Measurements from ENCODE around the gene THUMPD1.
"Not testable (repeated sequence)": the region's sequence is repeated elsewhere in the genome, so short reads cannot be mapped to it uniquely, and the experiment has no call there.

Gene THUMPD1

DNA sequence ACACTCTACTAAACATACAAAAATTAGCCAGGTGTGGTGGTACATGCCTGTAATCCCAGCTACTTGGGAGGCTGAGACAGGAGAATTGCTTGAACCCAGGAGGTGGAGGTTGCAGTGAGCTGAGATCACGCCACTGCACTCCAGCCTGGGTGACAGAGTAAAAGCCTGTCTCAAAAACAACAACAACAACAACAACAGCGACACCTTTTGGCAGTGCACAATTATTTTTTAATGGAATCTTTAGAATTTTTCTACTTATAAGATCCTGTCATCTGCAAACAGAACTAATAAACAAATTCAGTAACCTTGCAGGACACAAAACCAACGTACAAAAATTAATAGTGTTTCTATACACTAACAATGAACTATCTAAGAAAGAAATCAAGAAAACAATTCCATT is 33.5 kb downstream of the THUMPD1 start:
- not testable (repeated sequence) for H3K9me3 ChIP-seq (ENCODE audit: insufficient read depth, low read length); H3K4me2 ChIP-seq (ENCODE audit: low read depth, low read length, poor library complexity, severe bottlenecking); H3K9me2 ChIP-seq (replicated peaks; ENCODE audit: insufficient read depth, low read length); H3F3A ChIP-seq (ENCODE audit: insufficient read depth); H3K27ac ChIP-seq (ENCODE audit: low read depth, low read length); H3K36me3 ChIP-seq (ENCODE audit: low read length); H3K4me3 ChIP-seq (ENCODE audit: insufficient read depth, low read length, poor library complexity, severe bottlenecking); H3K27me3 ChIP-seq (ENCODE audit: low read length); H3K9ac ChIP-seq (ENCODE audit: low read length); H4K20me1 ChIP-seq (ENCODE audit: low read depth, low read length); H2AFZ ChIP-seq (ENCODE audit: low read depth, low read length, severe bottlenecking); H3K79me2 ChIP-seq (ENCODE audit: insufficient read depth, low read length)
- peak; percentile 32 for TF ChIP-seq CTCF (IDR thresholded peaks at IDR 0.05; ENCODE audit: insufficient read depth, low read length, poor library complexity, severe bottlenecking)

DNA sequence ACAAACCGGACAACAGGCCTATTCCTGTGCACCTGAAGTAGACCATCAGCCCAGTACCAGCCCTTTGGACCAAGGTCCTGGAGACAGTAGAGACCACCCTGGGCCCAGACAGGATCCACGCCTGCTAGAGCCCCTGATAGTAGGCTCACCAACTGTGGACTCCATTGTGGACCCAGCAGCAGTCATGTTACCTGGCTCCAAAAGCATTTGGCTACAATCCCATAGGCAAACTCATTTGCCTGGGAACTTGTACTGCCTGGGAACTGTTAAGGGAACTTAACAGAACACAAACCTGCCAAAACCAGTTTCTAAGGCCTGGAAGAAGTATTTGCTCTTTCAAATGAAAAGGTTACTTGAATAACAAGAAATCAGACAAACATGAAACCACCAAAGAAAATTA is 34.2 kb downstream of the THUMPD1 start:
- Histone ChIP-seq H3K79me2 (ENCODE audit: insufficient read depth, low read length) (no peaks in the 10 kb centered on the region), H3K4me2 (ENCODE audit: low read depth, low read length, poor library complexity, severe bottlenecking) (no peak overlapping the region), H3K27me3 (ENCODE audit: low read length) (no peaks in the 10 kb centered on the region), H4K20me1 (ENCODE audit: low read depth, low read length) (no peaks in the 10 kb centered on the region), H3K9me2 (replicated peaks; ENCODE audit: insufficient read depth, low read length) (no peaks in the 10 kb centered on the region), H3K9ac (ENCODE audit: low read length) (no peak overlapping the region), H3K9me3 (ENCODE audit: insufficient read depth, low read length) (no peaks in the 10 kb centered on the region), H2AFZ (ENCODE audit: low read depth, low read length, severe bottlenecking) (no peak overlapping the region), H3F3A (ENCODE audit: insufficient read depth) (no peaks in the 10 kb centered on the region), H3K4me3 (ENCODE audit: insufficient read depth, low read length, poor library complexity, severe bottlenecking) (no peak overlapping the region), H3K36me3 (ENCODE audit: low read length) (no peaks in the 10 kb centered on the region), H3K27ac (ENCODE audit: low read depth, low read length) (no peak overlapping the region)
- no peak for TF ChIP-seq CTCF (IDR thresholded peaks at IDR 0.05; ENCODE audit: insufficient read depth, low read length, poor library complexity, severe bottlenecking)
- TF ChIP-seq EZH2phosphoT487 (conservative IDR thresholded peaks at IDR 0.05; ENCODE audit: low read length) = no peak

- H3K9ac ChIP-seq (ENCODE audit: low read length); H3K4me2 ChIP-seq (ENCODE audit: low read depth, low read length, poor library complexity, severe bottlenecking); H3K4me3 ChIP-seq (ENCODE audit: insufficient read depth, low read length, poor library complexity, severe bottlenecking); H3K27me3 ChIP-seq (ENCODE audit: low read length); H3K36me3 ChIP-seq (ENCODE audit: low read length); H3K9me2 ChIP-seq (replicated peaks; ENCODE audit: insufficient read depth, low read length); H3K79me2 ChIP-seq (ENCODE audit: insufficient read depth, low read length); H4K20me1 ChIP-seq (ENCODE audit: low read depth, low read length); H3F3A ChIP-seq (ENCODE audit: insufficient read depth); H3K9me3 ChIP-seq (ENCODE audit: insufficient read depth, low read length); H2AFZ ChIP-seq (ENCODE audit: low read depth, low read length, severe bottlenecking); H3K27ac ChIP-seq (ENCODE audit: low read depth, low read length): not testable (repeated sequence)
These were observed 35.6 kb downstream of the THUMPD1 start for GRCh38 chr16:20705972-20706371.

DNA sequence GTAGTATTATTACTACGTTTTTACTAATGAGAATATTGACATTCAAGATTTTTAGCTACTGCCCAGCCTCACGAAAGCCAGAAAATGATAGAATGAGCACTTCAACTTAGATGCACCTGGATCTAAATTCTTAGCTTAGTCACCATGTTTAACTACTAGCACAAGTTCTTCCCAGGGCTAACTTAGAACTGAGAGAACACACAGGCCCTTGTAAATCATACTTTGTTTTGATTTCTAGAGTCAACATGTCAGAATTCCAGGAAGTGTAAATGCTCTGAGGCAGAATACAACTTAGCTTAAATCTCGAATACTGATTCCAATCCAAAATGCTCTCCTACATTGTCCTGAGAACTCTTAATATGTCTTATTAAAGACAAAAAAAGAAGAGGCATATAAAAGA is 37.3 kb downstream of the THUMPD1 start:
- H4K20me1 ChIP-seq (ENCODE audit: low read depth, low read length) = no peaks in the 10 kb centered on the region
- no peak overlapping the region for H3K4me2 ChIP-seq (ENCODE audit: low read depth, low read length, poor library complexity, severe bottlenecking)
- no peak overlapping the region for H3K27ac ChIP-seq (ENCODE audit: low read depth, low read length)
- no peak for TF ChIP-seq CTCF (IDR thresholded peaks at IDR 0.05; ENCODE audit: insufficient read depth, low read length, poor library complexity, severe bottlenecking)
- TF ChIP-seq EZH2phosphoT487 (conservative IDR thresholded peaks at IDR 0.05; ENCODE audit: low read length) = no peak
- H3K9ac ChIP-seq (ENCODE audit: low read length) = no peak overlapping the region
- no peak overlapping the region for H2AFZ ChIP-seq (ENCODE audit: low read depth, low read length, severe bottlenecking)
- no peaks in the 10 kb centered on the region for H3K79me2 ChIP-seq (ENCODE audit: insufficient read depth, low read length)
- H3K4me3 ChIP-seq (ENCODE audit: insufficient read depth, low read length, poor library complexity, severe bottlenecking) = no peak overlapping the region
- H3K9me3 ChIP-seq (ENCODE audit: insufficient read depth, low read length) = no peaks in the 10 kb centered on the region
- H3F3A ChIP-seq (ENCODE audit: insufficient read depth) = no peaks in the 10 kb centered on the region
- no peaks in the 10 kb centered on the region for H3K9me2 ChIP-seq (replicated peaks; ENCODE audit: insufficient read depth, low read length)
- no peaks in the 10 kb centered on the region for H3K27me3 ChIP-seq (ENCODE audit: low read length)
- no peaks in the 10 kb centered on the region for H3K36me3 ChIP-seq (ENCODE audit: low read length)

DNA sequence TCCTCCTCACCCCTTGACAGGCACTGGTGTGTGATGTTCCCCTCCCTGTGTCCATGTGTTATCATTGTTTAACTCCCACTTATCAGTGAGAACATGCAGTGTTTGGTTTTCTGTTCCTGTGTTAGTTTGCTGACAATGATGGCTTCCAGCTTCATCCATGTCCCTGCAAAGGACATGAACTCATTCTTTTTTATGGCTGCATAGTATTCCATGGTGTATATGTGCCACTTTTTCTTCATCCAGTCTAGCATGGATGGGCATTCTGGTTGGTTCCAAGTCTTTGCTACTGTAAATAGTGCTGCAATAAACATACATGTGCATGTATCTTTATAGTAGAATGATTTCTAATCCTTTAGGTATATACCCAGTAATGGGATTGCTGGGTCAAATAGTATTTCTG is 39.9 kb downstream of the THUMPD1 start:
- H4K20me1 ChIP-seq (ENCODE audit: low read depth, low read length); H3F3A ChIP-seq (ENCODE audit: insufficient read depth); H3K4me2 ChIP-seq (ENCODE audit: low read depth, low read length, poor library complexity, severe bottlenecking); H3K27ac ChIP-seq (ENCODE audit: low read depth, low read length); H3K36me3 ChIP-seq (ENCODE audit: low read length); H3K79me2 ChIP-seq (ENCODE audit: insufficient read depth, low read length); H2AFZ ChIP-seq (ENCODE audit: low read depth, low read length, severe bottlenecking); H3K9me2 ChIP-seq (replicated peaks; ENCODE audit: insufficient read depth, low read length); H3K27me3 ChIP-seq (ENCODE audit: low read length); H3K9ac ChIP-seq (ENCODE audit: low read length); H3K9me3 ChIP-seq (ENCODE audit: insufficient read depth, low read length); H3K4me3 ChIP-seq (ENCODE audit: insufficient read depth, low read length, poor library complexity, severe bottlenecking): not testable (repeated sequence)

All from SU-DHL-6 (cell line).